MM.1S (cell line): ENCODE data around the gene ABCA10.

Source experiments
- EZH2 ChIP-seq: fragments of 300-600 bp; sonication (generic); optimal IDR thresholded peaks from 2 replicates; pipeline ENCODE3; 2017; ENCODE audit warnings: low read depth, mild to moderate bottlenecking, antibody characterized with exemption, low read length, mixed read lengths
- EZH2phosphoT487 ChIP-seq: fragments of 300-600 bp; sonication (generic); IDR thresholded peaks from 2 replicates; pipeline ENCODE4 v1.6.1; 2018; ENCODE audit warnings: antibody characterized with exemption, low read length

DNA sequence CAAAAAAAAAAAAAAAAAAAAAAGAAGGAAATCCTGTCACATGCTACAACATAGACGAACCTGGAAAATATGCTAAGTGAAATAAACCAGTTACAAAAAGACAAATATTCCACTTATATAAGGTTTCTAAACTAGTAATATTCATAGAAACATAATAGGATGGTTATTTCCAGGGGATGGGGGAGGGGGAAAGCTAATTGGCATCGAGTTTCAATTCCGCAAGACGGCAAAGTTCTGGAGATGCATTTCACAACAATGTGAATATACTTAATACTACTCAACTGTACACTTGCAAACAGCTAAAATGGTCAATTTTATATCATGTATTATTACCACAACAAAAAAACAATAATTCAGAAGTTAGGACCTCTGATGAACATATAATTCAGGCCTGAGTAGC, 130.0 kb downstream of the ABCA10 start:
- TF ChIP-seq EZH2 (no peak), EZH2phosphoT487 (no peak)
